Vagina (tissue), 2 donors: ENCODE results near the gene DRG2.

Source experiments
- CTCF ChIP-seq, 3 experiments: fragments of 450-650 bp in 2 of 3; fragments of 200-600 bp in 1 of 3; sonication (generic) in 1 of 3; IDR thresholded peaks; one replicate each; pipeline ENCODE4 v1.5.1; 2017 to 2019; ENCODE audit warnings: antibody characterized with exemption in 3 of 3, mild to moderate bottlenecking in 2 of 3, moderate library complexity in 2 of 3
- POLR2A ChIP-seq, 2 donors: fragments of 450-650 bp; IDR thresholded peaks; one replicate each; pipeline ENCODE4 v1.6.1; 2017; ENCODE audit warnings: antibody characterized with exemption in 2 of 2, mild to moderate bottlenecking in 2 of 2, moderate library complexity in 2 of 2
- POLR2AphosphoS5 ChIP-seq, 2 donors: sonication (generic); formaldehyde crosslinking; IDR thresholded peaks; one replicate each; pipeline ENCODE4 v1.9.0; 2017; ENCODE audit warnings: antibody characterized with exemption in 2 of 2, mild to moderate bottlenecking in 2 of 2, low read depth in 1 of 2; ENCODE audit not compliant: insufficient read depth in 1 of 2

- no peak for TF ChIP-seq POLR2A (IDR thresholded peaks at IDR 0.05)
- no peak for TF ChIP-seq POLR2AphosphoS5 (IDR thresholded peaks at IDR 0.05; ENCODE audit: insufficient read depth in 1 of 2, low read depth in 1 of 2)
- TF ChIP-seq CTCF (IDR thresholded peaks at IDR 0.05), result no peak
Measured at GRCh38 chr17:18156171-18156975, 68.6 kb downstream of the DRG2 start.
